Eye (tissue), 1 donor: ENCODE measurements around the gene SCN10A.

Experiments used
- DNase-seq: peaks from one replicate; pipeline ENCODE4 v3.0.0-alpha.2; 2015

SCN10A gene

DNA sequence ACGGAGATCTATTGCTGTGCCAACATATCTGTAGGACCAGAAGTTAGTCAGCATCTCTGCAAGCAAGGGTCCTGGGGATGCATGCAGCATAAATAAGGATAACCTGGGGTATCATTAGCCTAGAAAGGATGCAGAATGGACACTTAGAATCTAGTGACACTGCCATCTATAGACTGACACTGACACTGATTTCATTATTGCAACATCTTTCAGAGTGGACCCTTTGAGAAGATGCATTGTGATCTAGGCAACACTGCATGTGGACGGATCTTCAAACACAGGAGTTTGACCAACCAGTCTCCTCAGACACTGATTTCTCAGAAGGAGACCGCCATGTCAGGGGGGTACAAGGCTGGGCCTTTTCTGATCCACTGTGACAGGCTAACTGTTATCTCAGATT lies 52.4 kb downstream of the SCN10A start:
- DNase-seq: no peak

- DNase-seq: no peak
These were observed 57.5 kb downstream of the SCN10A start for GRCh38 chr3:38758557-38758956.

DNA sequence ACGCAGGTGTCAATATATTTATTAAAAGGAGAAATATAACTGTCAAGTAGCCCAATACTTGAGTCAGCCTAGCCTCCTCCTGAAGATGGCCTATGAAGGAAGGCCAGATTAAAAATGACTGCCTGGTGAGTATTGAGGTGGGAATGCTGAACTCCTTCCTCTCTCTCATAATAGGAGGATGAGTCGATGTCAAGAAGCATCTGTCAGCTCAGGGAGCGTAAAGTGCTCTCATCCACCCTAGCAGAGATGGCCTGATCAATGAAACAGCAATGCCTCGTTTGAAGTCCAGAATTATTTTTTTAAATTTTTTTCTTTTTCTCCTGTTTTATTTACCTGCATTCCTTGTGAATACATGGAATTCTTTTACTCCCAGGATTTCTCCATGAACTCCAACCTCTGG lies 58.3 kb downstream of the SCN10A start:
- peak; percentile 76 for DNase-seq

DNA sequence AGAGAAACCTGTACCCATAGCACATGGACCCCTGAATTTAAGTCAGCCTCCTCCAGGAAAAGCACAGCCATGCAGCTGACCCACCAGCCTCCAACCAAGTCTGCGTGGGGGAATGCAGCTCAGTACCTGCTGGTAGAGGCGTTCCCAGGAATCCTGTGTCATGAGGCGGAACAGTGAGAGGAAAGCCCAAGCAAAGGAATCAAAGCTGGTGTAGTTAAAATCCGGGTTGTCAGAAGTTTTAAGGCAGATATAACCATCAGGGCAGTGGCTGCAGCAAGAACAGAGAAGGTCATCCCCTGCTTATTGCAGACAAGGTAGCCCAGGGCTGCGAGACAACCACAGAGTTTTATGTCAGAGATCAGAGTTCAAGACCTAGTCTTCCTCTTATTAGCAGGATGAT lies 59.1 kb downstream of the SCN10A start:
- DNase-seq: no peak

DNA sequence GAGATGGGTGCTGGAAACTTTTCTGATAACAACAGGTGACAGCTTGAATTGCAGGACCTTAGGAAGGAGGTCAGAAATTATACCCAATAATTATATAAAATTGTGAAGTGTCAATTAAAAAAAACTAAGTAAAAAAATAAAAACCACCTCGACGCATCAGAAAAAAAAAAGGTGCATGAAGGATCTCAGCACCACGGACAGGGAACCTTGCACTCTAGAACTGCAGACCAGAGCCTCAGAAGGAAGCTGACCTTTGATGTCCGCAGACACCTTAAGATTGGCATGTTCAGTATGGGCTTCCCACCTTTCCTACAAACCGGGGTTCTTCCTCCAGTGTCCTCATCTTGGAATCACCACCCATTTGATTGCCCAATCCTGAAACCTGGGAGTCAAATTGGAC lies 60.9 kb downstream of the SCN10A start:
- no peak for DNase-seq

DNA sequence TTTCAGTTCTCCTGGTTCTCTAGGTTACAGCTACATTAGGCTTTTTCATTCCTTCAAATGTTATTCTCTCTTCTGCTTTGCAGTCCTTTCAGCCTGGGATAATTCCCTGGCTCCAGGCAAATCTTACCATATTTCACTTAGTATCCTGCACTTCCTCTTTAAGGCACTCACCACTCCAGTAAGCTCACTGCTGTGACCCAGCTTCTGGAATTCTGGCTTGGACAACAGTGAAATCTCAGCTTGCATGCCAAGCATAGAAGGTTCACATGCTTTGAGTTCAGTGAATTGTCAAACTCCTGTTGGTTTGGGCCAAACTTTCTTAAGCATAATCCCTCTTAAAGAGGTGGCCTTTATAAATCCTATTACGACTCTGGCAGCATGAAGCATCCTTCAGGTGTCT lies 69.4 kb downstream of the SCN10A start:
- no peak for DNase-seq

DNA sequence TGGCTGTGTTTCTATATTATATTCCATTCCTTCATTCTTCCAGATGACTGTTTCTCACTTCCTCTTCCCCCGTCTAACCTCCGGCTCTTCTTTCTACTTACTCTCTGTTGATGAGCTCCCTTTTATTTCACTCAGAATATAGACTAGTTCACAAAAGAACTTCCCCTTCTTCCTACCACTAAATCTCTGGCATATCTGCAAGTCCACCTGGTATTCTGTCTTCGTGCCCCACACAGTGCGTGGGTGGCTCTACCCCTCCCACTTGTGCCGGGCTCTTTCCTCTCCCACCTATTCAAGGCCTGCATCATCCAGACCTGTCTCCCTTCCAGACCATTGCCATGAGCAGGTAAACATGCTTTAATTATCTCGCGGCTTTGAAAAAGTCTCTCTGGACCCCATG lies 73.0 kb downstream of the SCN10A start:
- DNase-seq: no peak

DNA sequence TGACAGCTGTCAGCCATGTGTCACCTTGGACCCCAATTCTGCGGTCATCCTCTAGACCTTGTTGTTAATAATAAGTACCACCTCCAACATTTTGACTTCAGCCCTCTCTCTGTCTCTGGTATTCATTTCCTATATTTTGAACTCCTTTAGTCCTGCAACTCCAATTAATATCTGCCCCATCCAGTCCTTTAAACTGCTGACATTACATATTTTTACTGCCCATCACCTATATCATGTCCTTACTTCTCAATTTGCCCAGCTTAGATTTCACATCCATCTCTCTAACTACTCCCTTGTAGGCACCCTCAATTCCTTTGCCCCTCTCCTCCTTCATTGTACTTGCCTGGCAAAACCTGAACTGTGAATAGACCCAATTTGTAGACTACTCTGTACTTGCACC lies 73.5 kb downstream of the SCN10A start:
- no peak for DNase-seq

GRCh38 chr3:38740537-38740936 lies 75.5 kb downstream of the SCN10A start:
- DNase-seq: no peak

DNA sequence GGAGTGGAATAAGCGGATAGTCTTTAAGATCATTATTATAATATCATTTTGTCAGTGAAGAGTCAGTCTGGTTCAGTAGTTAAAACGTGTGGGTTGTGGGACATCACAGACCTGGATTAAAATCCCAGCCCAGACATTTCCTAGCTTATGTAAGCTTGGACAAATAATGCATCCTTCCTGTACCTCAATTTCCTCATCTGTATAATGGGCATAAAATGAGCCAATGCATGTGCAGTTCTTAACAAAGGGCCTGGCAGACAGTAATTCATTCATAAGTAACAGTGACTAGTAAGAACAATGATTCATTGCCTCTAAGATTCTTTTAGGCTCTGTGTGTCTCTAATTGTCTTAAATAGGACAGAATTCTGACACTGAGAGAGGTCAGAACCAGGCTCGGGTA lies 76.1 kb downstream of the SCN10A start:
- DNase-seq: no peak

DNA sequence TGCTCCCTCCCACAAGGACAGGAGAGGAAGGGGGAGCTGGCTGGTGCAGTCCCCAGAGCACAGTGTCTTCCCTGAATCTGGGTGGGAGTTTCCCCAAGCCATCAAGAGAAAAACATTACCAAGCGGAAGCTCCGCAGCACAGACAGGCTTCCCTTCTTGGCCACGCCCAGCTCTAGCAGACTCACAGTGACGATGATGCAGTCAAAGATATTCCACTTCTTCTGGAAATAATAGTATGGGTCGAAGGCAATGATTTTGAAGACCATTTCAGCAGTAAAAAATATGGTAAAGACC lies 76.7 kb downstream of the SCN10A start:
- DNase-seq: no peak

GRCh38 chr3:38738630-38739395 lies 77.2 kb downstream of the SCN10A start:
- peak; percentile 70 for DNase-seq

DNA sequence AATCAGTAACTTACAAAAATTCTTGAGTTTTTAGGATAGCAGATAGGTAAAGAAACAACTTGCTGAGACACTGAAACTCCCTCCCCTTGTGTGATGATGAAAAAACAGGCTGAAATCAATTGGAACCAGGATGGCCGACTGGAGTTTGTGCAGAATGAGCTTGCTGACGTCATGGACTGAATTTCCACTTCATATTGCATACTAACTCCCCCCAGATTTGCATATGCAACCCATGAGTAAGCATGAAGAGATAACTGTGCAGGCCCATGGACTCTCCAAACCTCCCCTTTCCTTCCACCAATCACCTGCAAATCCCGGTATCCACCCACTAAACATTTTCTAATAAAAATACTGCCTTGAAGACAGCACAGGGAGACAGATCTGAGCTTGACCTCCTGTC lies 84.5 kb downstream of the SCN10A start:
- no peak for DNase-seq

DNA sequence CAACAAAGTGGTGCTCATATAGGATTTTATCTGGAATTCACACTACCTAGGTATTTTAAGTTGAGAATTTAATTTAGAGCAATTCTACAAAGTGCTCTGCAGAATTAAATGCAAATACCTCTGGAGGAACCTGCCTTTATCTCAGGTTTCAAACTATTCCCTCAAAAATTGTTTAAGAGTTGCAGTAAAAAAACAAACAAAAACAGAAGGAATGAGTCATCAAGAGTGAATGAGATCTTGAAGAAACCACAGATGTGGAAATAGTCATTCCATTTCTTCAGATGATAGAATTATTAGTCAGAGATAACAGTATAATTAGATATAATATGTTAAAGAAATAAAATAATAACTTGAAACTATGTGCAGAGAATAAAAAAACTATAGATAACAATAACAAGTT lies 85.7 kb downstream of the SCN10A start:
- DNase-seq: no peak

DNA sequence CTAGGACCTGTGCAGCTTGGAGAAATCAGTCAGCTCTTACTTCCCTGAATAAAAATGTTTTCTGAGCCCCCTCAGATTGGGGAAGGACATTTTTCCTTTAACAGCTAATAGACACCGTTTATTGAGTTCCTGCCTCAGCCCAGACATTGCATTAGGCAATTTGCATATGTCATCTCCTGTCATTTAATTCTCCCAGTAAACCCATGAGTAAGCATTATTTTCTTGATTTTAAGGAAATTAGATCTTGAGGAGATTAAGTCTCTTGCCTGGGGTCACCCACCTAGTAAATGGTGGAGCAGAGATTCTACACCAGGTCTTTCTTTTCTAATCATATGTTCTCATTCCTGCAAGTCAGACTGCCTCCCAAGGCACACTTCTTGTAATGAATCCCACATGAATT lies 88.0 kb downstream of the SCN10A start:
- no peak for DNase-seq

DNA sequence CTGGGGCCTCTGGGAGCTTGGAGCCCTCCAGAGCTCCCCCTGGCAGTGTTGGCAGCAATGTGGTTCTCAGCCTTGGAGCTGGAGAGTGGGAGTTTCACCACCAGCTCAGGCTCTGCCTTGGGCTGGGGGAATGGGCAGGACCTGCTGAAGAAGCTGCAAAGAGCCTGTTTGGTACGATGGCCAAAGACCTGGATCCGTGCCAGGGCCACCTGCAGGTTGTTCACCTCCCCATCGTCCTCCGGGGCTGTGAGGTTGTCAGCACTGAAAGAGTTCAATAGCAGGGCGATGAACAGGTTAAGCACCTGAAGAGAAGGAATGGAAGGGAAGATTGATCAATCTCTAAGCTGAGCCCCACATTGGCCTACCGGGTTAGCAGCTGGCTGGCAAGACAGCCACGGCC lies 89.3 kb downstream of the SCN10A start:
- DNase-seq: no peak

DNA sequence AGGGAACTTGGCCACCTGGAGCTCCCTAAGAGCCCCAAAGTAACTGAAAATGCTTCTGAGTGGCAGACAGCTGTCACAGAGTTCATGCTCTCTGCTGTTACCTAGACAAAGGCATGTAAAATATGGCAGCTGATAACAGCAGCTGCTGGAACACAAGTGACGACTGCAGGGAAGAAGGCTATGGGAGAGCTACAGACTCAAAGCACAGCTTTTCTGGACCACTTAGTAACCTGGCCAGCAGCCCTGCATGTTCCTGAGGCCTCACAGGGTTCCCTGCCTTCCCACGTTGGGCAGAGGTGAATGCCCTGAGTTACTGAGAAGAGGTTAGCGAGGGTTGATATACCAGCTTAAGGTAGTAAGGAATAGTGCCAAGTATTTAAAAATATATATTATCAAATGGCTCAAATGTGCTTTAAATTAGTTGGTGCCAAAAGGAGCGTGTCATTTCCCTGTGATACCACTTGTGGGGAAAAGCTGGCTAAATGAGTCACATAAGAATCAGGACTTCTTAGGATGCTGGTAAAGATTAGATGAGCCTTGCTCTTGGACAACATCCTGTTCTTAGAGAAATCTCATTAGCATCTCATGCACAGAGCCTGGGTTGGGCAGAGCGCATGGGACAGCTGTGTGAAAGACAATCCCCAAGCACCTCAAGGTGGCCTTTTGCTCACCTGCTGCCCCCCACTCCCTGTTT lies 90.1 kb downstream of the SCN10A start:
- DNase-seq: peak; percentile 60

GRCh38 chr3:38724392-38724736 lies 91.7 kb downstream of the SCN10A start:
- no peak for DNase-seq

- DNase-seq: peak; percentile 26
These were observed 92.2 kb downstream of the SCN10A start for GRCh38 chr3:38723569-38724391.

DNA sequence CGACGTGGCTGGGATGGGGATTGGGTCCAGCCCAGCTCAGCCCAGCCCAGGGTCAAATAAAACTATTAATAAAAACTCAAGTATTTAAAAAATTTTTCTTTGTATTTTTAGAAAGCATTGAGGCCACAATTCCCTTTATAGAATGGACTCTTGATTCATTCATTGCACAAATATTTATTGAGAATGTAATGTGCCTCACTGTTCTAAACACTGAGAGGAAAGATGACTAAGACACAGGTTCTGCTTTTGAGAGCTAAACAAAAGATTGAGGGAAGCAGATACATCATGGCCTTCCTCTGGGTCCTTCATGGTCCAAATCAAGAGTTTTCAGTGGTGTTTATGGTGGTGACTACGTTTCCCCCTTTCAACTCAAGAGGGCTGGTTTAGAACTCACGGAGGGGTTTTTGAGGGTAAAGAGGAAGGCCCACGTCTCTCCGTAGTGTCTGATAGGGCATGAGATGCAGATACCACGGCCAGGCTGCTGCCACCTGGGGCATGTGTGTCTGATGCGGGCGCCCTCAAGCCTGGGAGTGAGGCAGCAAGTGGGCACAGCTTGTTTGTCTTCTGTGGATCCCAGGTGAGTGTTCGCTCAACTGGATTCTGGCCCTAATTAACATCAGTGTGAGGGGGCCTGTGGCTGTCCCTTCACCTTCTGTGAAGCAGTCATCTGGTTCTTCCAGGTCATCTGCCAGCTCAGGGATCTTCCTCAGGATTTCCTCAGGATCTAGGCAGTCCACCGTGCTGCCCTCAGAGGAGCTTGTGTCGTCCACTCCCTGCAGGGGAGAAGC lies 93.0 kb downstream of the SCN10A start:
- no peak for DNase-seq

DNA sequence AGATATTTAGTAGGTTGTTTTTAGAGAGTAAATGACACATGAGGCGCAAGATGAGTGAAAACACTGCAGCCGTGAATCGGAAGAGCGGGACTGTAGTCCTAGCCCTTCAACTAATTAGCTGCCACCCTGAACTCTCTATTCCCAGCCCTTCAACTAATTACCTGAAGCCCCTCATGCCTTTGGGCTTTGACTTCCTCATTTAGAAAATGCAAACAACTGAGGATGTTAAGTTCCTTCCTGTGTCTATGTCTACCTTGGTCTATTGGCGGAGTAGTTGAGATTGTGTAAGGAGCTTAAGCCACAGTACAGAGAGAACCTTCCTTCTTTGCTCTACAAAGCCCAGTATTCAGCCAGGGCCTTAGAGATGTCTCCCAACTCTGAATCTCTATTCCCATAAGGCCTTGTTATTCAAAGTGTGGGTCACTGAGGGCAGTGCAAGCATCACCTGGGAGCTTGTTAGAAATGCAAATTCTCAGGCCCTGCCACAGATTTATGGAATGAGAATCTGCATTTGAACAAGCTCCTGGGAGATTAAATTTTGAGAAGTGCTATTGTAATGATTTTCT lies 94.7 kb downstream of the SCN10A start:
- DNase-seq: no peak

- DNase-seq: no peak
These were observed 95.6 kb downstream of the SCN10A start for GRCh38 chr3:38720465-38720864.
